Endothelial cell of umbilical vein (primary cell): ENCODE data around the gene ARFGAP3. TPM values are rescaled to one million over a fixed set of nuclear protein-coding genes. Genes with fewer than 3 reads are reported as not detected.

Experiments
- BruUV-seq: library from RNA; stranded (reverse); fragments of 400-500 nt; replicated peaks from 2 replicates; lab custom pipeline; 2021; lab: Mats Ljungman, UMichigan
- CTCF ChIA-PET: fragments of 300-600, 350-600 bp; sonication (Branson Sonifier 250); formaldehyde crosslinking; loops from one replicate; lab custom pipeline; 2021; ENCODE audit warnings: antibody characterized with exemption, inconsistent platforms; lab: Charles Lee
- POLR2A ChIA-PET: fragments of 300-600, 350-600 bp; sonication (Branson Sonifier 250); formaldehyde crosslinking; loops from one replicate; lab custom pipeline; 2021; ENCODE audit warnings: antibody characterized with exemption, inconsistent platforms; lab: Charles Lee
- DNase-seq: peaks from one replicate; pipeline ENCODE4 v3.0.0-alpha.2; 2011; ENCODE audit warnings: low read depth, low spot score
- FAIRE-seq: peaks from 2 replicates; lab custom pipeline; 2011; peaks lifted over from hg19 to GRCh38; lab: Jason Lieb, UNC
- H2AFZ ChIP-seq: 2 replicates; pipeline ENCODE4 v1.6.0; 2012; ENCODE audit warnings: low read depth, low read length, control low read depth, inconsistent platforms
- H3K27ac ChIP-seq: 2 replicates; pipeline ENCODE4 v1.5.1; 2011; ENCODE audit warnings: low read depth, mild to moderate bottlenecking, control low read depth, low read length, moderate library complexity; ENCODE audit not compliant: insufficient read depth
- H3K27me3 ChIP-seq, 2 experiments: 2 replicates each; pipeline versions ENCODE4 v1.6.0 to v1.6.1; 2011; ENCODE audit warnings: low read length in 2 of 2, mixed read lengths in 1 of 2; ENCODE audit not compliant: control insufficient read depth in 2 of 2, insufficient read depth in 2 of 2
- H3K36me3 ChIP-seq, 2 experiments: 2 replicates in 1 of 2; 3 replicates in 1 of 2; pipeline ENCODE4 v1.5.1; 2011; ENCODE audit warnings: low read length in 2 of 2, mild to moderate bottlenecking in 1 of 2, moderate library complexity in 1 of 2; ENCODE audit not compliant: control insufficient read depth in 2 of 2, insufficient read depth in 2 of 2; ENCODE audit errors: extremely low read depth in 1 of 2
- H3K4me1 ChIP-seq: 3 replicates; pipeline ENCODE4 v1.5.1; 2011; ENCODE audit warnings: mild to moderate bottlenecking, low read length; ENCODE audit not compliant: control insufficient read depth, insufficient read depth; ENCODE audit errors: extremely low read depth
- H3K4me2 ChIP-seq: 2 replicates; pipeline ENCODE4 v1.6.1; 2011; ENCODE audit warnings: low read length, control low read depth, mixed read lengths; ENCODE audit not compliant: insufficient read depth
- H3K4me3 ChIP-seq, 3 experiments: fragments of 200-600 bp in 1 of 3; sonication (generic), shearing (Covaris generic) in 1 of 3; replicated peaks in 1 of 3; 2 replicates each; pipeline ENCODE4 v1.5.1; 2011 to 2016; ENCODE audit warnings: control low read depth in 3 of 3, low read length in 3 of 3, mild to moderate bottlenecking in 2 of 3, inconsistent platforms in 1 of 3, low read depth in 1 of 3, moderate library complexity in 1 of 3; ENCODE audit not compliant: insufficient read depth in 1 of 3
- H3K79me2 ChIP-seq: 2 replicates; pipeline ENCODE4 v1.6.0; 2012; ENCODE audit warnings: low read length, inconsistent platforms; ENCODE audit not compliant: control insufficient read depth, insufficient read depth
- H3K9ac ChIP-seq: replicated peaks from 2 replicates; pipeline ENCODE3; 2011; ENCODE audit warnings: low read length, control low read depth; ENCODE audit not compliant: insufficient read depth; ENCODE audit errors: extremely low read depth
- H3K9me1 ChIP-seq: replicated peaks from 3 replicates; pipeline ENCODE4 v1.6.0; 2011; ENCODE audit warnings: mild to moderate bottlenecking, low read length; ENCODE audit not compliant: control insufficient read depth, insufficient read depth; ENCODE audit errors: extremely low read depth
- H3K9me3 ChIP-seq: replicated peaks from 2 replicates; pipeline ENCODE4 v1.5.1; 2012; ENCODE audit warnings: low read length, inconsistent platforms; ENCODE audit not compliant: control insufficient read depth, insufficient read depth
- H4K20me1 ChIP-seq: replicated peaks from 2 replicates; pipeline ENCODE3; 2011; ENCODE audit warnings: mild to moderate bottlenecking, low read length; ENCODE audit not compliant: control insufficient read depth, insufficient read depth; ENCODE audit errors: extremely low read depth
- CTCF ChIP-seq, 2 donors: IDR thresholded peaks; 1 replicate in 1 of 2; 2 replicates in 1 of 2; pipeline ENCODE4 v1.5.1; 2011; ENCODE audit warnings: low read length in 2 of 2, mild to moderate bottlenecking in 2 of 2, moderate library complexity in 2 of 2, control low read depth in 1 of 2, inconsistent platforms in 1 of 2, low read depth in 1 of 2; ENCODE audit not compliant: insufficient read depth in 1 of 2; ENCODE audit errors: extremely low read depth in 1 of 2
- EZH2 ChIP-seq: IDR thresholded peaks from 2 replicates; pipeline ENCODE4 v1.6.1; 2012; ENCODE audit warnings: borderline replicate concordance, low read depth, mild to moderate bottlenecking, moderate library complexity, low read length, inconsistent platforms; ENCODE audit not compliant: severe bottlenecking
- FOS ChIP-seq: IDR thresholded peaks from 2 replicates; pipeline ENCODE4 v1.6.1; 2011; ENCODE audit warnings: mild to moderate bottlenecking, low read length, moderate library complexity, borderline replicate concordance; ENCODE audit not compliant: insufficient read depth
- GATA2 ChIP-seq: IDR thresholded peaks from 2 replicates; pipeline ENCODE4 v1.7.0; 2011; ENCODE audit warnings: low read depth, mild to moderate bottlenecking, moderate library complexity, mixed read lengths, low read length; ENCODE audit not compliant: insufficient read length, insufficient read depth
- JUN ChIP-seq: IDR thresholded peaks from 2 replicates; pipeline ENCODE4 v1.6.1; 2011; ENCODE audit warnings: borderline replicate concordance, low read depth; ENCODE audit not compliant: insufficient read length, insufficient read depth
- MAX ChIP-seq: IDR thresholded peaks from 2 replicates; pipeline ENCODE4 v1.6.1; 2011; ENCODE audit not compliant: insufficient read depth, insufficient read length
- POLR2AphosphoS5 ChIP-seq: IDR thresholded peaks from 2 replicates; pipeline ENCODE4 v1.6.1; 2012; ENCODE audit warnings: low read depth, mild to moderate bottlenecking, control low read depth, low read length, moderate library complexity; ENCODE audit not compliant: insufficient read depth
- dilution Hi-C: fragments of 300-500 bp; cut with MboI; formaldehyde crosslinking; loops from one replicate; pipeline ENCODE4 v1.15.0; 2019; ENCODE audit warnings: low sequenced_read_pairs; ENCODE audit not compliant: extremely low pct_ligation_motif_present
- intact Hi-C: fragments of 100-400 bp; cut with micrococcal nuclease; formaldehyde crosslinking; loops from one replicate; pipeline ENCODE4 v1.10.0; 2022
- polyA plus RNA-seq, 4 experiments: library from polyadenylated mRNA; depleted of rRNA in 3 of 4; stranded (reverse) in 3 of 4; unstranded in 1 of 4; fragments of >200 nt; gene quantifications; 2 replicates each; pipeline versions ENCODE4 v1.2.1 to v1.2.3, GENCODE V29; 2011 to 2012; ENCODE audit warnings: missing spikeins in 1 of 4
- total RNA-seq: library from RNA; stranded (reverse); gene quantifications from 2 replicates; pipeline ENCODE4 v1.2.3, GENCODE V29; 2021

Gene ARFGAP3
- total and polyA plus RNA-seq, 2 donors (not counting 3 experiments of a cell fraction or from before 2014, with no cell fraction given), result 29.1 to 33.4 TPM

GRCh38 chr22:42847110-42847509 lies 10.0 kb downstream of the ARFGAP3 start:
- Histone ChIP-seq H3K9me3 (no peaks in the 10 kb centered on the region), H3K27ac (no peak overlapping the region), H3K9ac (no peak overlapping the region), H3K79me2 (peaks cover 12% of the 10 kb centered on the region), H3K4me3 (no peak overlapping the region), H3K27me3 (no peaks in the 10 kb centered on the region), H3K4me2 (no peak overlapping the region), H3K4me1 (peaks cover 11% of the 10 kb centered on the region), H4K20me1 (peaks cover 9% of the 10 kb centered on the region), H2AFZ (no peak overlapping the region), H3K36me3 (peaks cover 1 to 6% of the 10 kb centered on the region in 2 experiments), H3K9me1 (no peaks in the 10 kb centered on the region)
- FAIRE-seq (no peak), DNase-seq (no peak)
- TF ChIP-seq GATA2 (no peak), POLR2AphosphoS5 (no peak), JUN (no peak), CTCF (IDR thresholded peaks at IDR 0.05; ENCODE audit: extremely low read depth in 1 of 2, insufficient read depth in 1 of 2, low read depth in 1 of 2, low read length in 2 of 2) (no peak)
- ChIA-PET CTCF (interaction anchor here (0.7 to 3.0 kb wide), 2 partner anchors 21 to 24 kb away, joined by 3 to 8 read pairs; no protein-coding TSS in a partner anchor), POLR2A (no interaction called here)
- dilution Hi-C loops, result no loop called here
- BruUV-seq, result no TSS peak
- intact Hi-C loops, result no loop called here

- no peaks in the 10 kb centered on the region for H3K9me3 ChIP-seq
- FAIRE-seq, result peak; percentile 90
- H3K9ac ChIP-seq, result no peak overlapping the region
- BruUV-seq, result no TSS peak
- peaks cover 14% of the 10 kb centered on the region for H3K4me1 ChIP-seq
- H3K36me3 ChIP-seq, result peaks cover 5 to 6% of the 10 kb centered on the region in 2 experiments
- dilution Hi-C loops (no loop called here), intact Hi-C loops (no loop called here)
- no peak overlapping the region for H3K4me2 ChIP-seq
- no peaks in the 10 kb centered on the region for H3K27me3 ChIP-seq
- H2AFZ ChIP-seq, result no peak overlapping the region
- TF ChIP-seq POLR2AphosphoS5 (peak; percentile 48), MAX (no peak), GATA2 (peak; percentile 60), FOS (peak; percentile 75), CTCF (IDR thresholded peaks at IDR 0.05; ENCODE audit: extremely low read depth in 1 of 2, insufficient read depth in 1 of 2, low read depth in 1 of 2, low read length in 2 of 2) (no peak), JUN (peak; percentile 22), EZH2 (no peak)
- no peak overlapping the region for H3K27ac ChIP-seq
- POLR2A ChIA-PET, result interaction anchor here (2.0 kb wide), 1 partner anchor 11 kb away, joined by 5 read pairs; no protein-coding TSS in a partner anchor
- peaks cover 3% of the 10 kb centered on the region for H3K79me2 ChIP-seq
- peaks cover 4% of the 10 kb centered on the region for H4K20me1 ChIP-seq
- H3K4me3 ChIP-seq, result no peak overlapping the region
- H3K9me1 ChIP-seq, result no peaks in the 10 kb centered on the region
- peak; percentile 61 for DNase-seq
- CTCF ChIA-PET, result interaction anchor here (1.7 to 3.0 kb wide), 4 partner anchors 12 to 215 kb away, joined by 7 to 10 read pairs (median 8); no protein-coding TSS in a partner anchor
Observed at GRCh38 chr22:42844756-42845155, 12.3 kb downstream of the ARFGAP3 start.
